ENCODE data around the gene GNAZ. TPM values are rescaled to one million over a fixed set of nuclear protein-coding genes. Genes with fewer than 3 reads are reported as not detected.

GNAZ gene
- total and polyA plus RNA-seq, 4 donors: 0.21 to 2.2 (median 0.38) TPM

GRCh38 chr22:23115825-23116494 is 45.6 kb downstream of the GNAZ start:
- Histone ChIP-seq H3K27me3 (ENCODE audit: control insufficient read depth in 4 of 4, insufficient read depth in 4 of 4, low read length in 3 of 4) (no peaks in the 10 kb centered on the region), H3K9ac (ENCODE audit: low read depth in 1 of 2, low read length in 2 of 2) (no peak overlapping the region), H3K27ac (ENCODE audit: low read depth in 1 of 2, low read length in 2 of 2) (no peak overlapping the region), H3K36me3 (ENCODE audit: control insufficient read depth in 4 of 4, insufficient read depth in 3 of 4, low read depth in 1 of 4, low read length in 3 of 4) (no peaks in the 10 kb centered on the region), H3K4me1 (ENCODE audit: control insufficient read depth in 4 of 4, insufficient read depth in 4 of 4, low read length in 3 of 4) (peaks cover 0 to 4% (median 0%) of the 10 kb centered on the region in 4 donors), H3K4me3 (ENCODE audit: low read depth in 1 of 3, low read length in 3 of 3) (no peak overlapping the region), H3K9me3 (ENCODE audit: control insufficient read depth in 4 of 4, low read length in 3 of 4) (no peaks in the 10 kb centered on the region)
- no peak for DNase-seq (ENCODE audit: low spot score)
- no peak for TF ChIP-seq CTCF (IDR thresholded peaks at IDR 0.05; ENCODE audit: low read depth, low read length, missing input control)
- no peak for TF ChIP-seq EGR1 (IDR thresholded peaks at IDR 0.05; ENCODE audit: low read depth in 2 of 2)
- TF ChIP-seq FOXA1 (IDR thresholded peaks at IDR 0.05): no peak
- TF ChIP-seq RAD21 (IDR thresholded peaks at IDR 0.05): no peak
- TF ChIP-seq, protein P1, sequence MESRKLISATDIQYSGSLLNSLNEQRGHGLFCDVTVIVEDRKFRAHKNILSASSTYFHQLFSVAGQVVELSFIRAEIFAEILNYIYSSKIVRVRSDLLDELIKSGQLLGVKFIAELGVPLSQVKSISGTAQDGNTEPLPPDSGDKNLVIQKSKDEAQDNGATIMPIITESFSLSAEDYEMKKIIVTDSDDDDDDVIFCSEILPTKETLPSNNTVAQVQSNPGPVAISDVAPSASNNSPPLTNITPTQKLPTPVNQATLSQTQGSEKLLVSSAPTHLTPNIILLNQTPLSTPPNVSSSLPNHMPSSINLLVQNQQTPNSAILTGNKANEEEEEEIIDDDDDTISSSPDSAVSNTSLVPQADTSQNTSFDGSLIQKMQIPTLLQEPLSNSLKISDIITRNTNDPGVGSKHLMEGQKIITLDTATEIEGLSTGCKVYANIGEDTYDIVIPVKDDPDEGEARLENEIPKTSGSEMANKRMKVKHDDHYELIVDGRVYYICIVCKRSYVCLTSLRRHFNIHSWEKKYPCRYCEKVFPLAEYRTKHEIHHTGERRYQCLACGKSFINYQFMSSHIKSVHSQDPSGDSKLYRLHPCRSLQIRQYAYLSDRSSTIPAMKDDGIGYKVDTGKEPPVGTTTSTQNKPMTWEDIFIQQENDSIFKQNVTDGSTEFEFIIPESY (IDR thresholded peaks at IDR 0.05): no peak
- no peak for TF ChIP-seq TAF1 (conservative IDR thresholded peaks at IDR 0.05)
- TF ChIP-seq FOXA2 (IDR thresholded peaks at IDR 0.05): no peak
- TF ChIP-seq, protein P2, sequence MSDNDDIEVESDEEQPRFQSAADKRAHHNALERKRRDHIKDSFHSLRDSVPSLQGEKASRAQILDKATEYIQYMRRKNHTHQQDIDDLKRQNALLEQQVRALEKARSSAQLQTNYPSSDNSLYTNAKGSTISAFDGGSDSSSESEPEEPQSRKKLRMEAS (IDR thresholded peaks at IDR 0.05): no peak
- no peak for TF ChIP-seq HNF4A (conservative IDR thresholded peaks at IDR 0.05)
- no peak for TF ChIP-seq HNF4G (IDR thresholded peaks at IDR 0.05)
- TF ChIP-seq NR2F2 (IDR thresholded peaks at IDR 0.05): no peak
- no peak for TF ChIP-seq GABPA (IDR thresholded peaks at IDR 0.05 in 1 of 2, conservative IDR thresholded peaks at IDR 0.05 in 1 of 2)
- TF ChIP-seq SP1 (IDR thresholded peaks at IDR 0.05): no peak
- TF ChIP-seq ATF3 (IDR thresholded peaks at IDR 0.05): no peak
- no peak for TF ChIP-seq YY1 (IDR thresholded peaks at IDR 0.05)
- TF ChIP-seq REST (IDR thresholded peaks at IDR 0.05): no peak
- no peak for TF ChIP-seq RXRA (IDR thresholded peaks at IDR 0.05)
- no peak for TF ChIP-seq JUND (IDR thresholded peaks at IDR 0.05)
- 92% methylated on average over 18 of the region's 18 CpGs for WGBS
